H1 (cell line): ENCODE results near the gene ZFHX2. TPM values are rescaled to one million over a fixed set of nuclear protein-coding genes. Genes with fewer than 3 reads are reported as not detected.

ENCODE experiments used
- ATF3 ChIP-seq: IDR thresholded peaks from 2 replicates; pipeline ENCODE4 v1.6.1; 2011; ENCODE audit warnings: low read depth, mild to moderate bottlenecking, low read length; ENCODE audit not compliant: insufficient read depth
- CREB1 ChIP-seq: IDR thresholded peaks from 2 replicates; pipeline ENCODE4 v1.6.1; 2012; ENCODE audit warnings: inconsistent platforms
- CTBP2 ChIP-seq: IDR thresholded peaks from 2 replicates; pipeline ENCODE4 v1.7.0; 2011; ENCODE audit warnings: borderline replicate concordance, mild to moderate bottlenecking, moderate library complexity, mixed read lengths, low read length; ENCODE audit not compliant: insufficient read depth, insufficient read length
- EZH2 ChIP-seq: fragments of 200-600 bp; sonication (generic); IDR thresholded peaks from 2 replicates; pipeline ENCODE4 v1.7.1; 2012; ENCODE audit warnings: low read depth, mild to moderate bottlenecking, moderate library complexity, low read length, inconsistent platforms; ENCODE audit not compliant: severe bottlenecking
- KDM1A ChIP-seq: fragments of 200-600, 300-600 bp; sonication (generic); IDR thresholded peaks from 2 replicates; pipeline ENCODE4 v1.7.1; 2016; ENCODE audit warnings: mild to moderate bottlenecking, low read length, borderline replicate concordance
- POLR2AphosphoS5 ChIP-seq: IDR thresholded peaks from 2 replicates; pipeline ENCODE4 v1.6.1; 2011; ENCODE audit warnings: low read depth, low read length
- POU5F1 ChIP-seq: IDR thresholded peaks from 2 replicates; pipeline ENCODE4 v1.6.1; 2011; ENCODE audit warnings: low read depth, mild to moderate bottlenecking, low read length, moderate library complexity
- RFX5 ChIP-seq: IDR thresholded peaks from 2 replicates; pipeline ENCODE4 v1.6.1; 2011; ENCODE audit warnings: low read depth, low read length, improper control_type of control experiment, borderline replicate concordance
- RXRA ChIP-seq: IDR thresholded peaks from 2 replicates; pipeline ENCODE4 v1.6.1; 2011; ENCODE audit warnings: low read depth, mild to moderate bottlenecking, low read length, moderate library complexity; ENCODE audit not compliant: insufficient read depth
- SP1 ChIP-seq: IDR thresholded peaks from 2 replicates; pipeline ENCODE4 v1.6.1; 2011; ENCODE audit warnings: low read depth, low read length
- SUZ12 ChIP-seq: fragments of 200-600 bp; sonication (generic); IDR thresholded peaks from 2 replicates; pipeline ENCODE4 v1.6.1; 2012; ENCODE audit warnings: mild to moderate bottlenecking, inconsistent platforms, low read length, moderate library complexity, mixed read lengths
- TAF1 ChIP-seq: IDR thresholded peaks from 2 replicates; pipeline ENCODE4 v1.6.1; 2011; ENCODE audit warnings: mild to moderate bottlenecking, low read depth, low read length
- TCF12 ChIP-seq: IDR thresholded peaks from 2 replicates; pipeline ENCODE4 v1.6.1; 2011; ENCODE audit warnings: low read depth, mild to moderate bottlenecking, low read length
- TEAD4 ChIP-seq: IDR thresholded peaks from 2 replicates; pipeline ENCODE4 v1.6.1; 2012; ENCODE audit warnings: low read depth, low read length, inconsistent platforms, mixed read lengths
- polyA plus RNA-seq, 7 experiments: library from polyadenylated mRNA; depleted of rRNA in 3 of 7; stranded (reverse) in 5 of 7; unstranded in 2 of 7; fragments of >200 nt in 5 of 7; fragments of 200-250 nt in 2 of 7; gene quantifications; 1 replicate in 5 of 7; 2 replicates in 1 of 7; 4 replicates in 1 of 7; pipeline versions ENCODE4 v1.2.1 to v1.2.3, GENCODE V29; 2011 to 2013; ENCODE audit warnings: missing spikeins in 2 of 7, mixed read lengths in 2 of 7
- total RNA-seq: library from RNA; stranded (reverse); fragmentation: NEBNext Ultra II Directional; extraction: Animal tissue kit (Norgen Biotek cat#: 25700); gene quantifications from 2 replicates; pipeline ENCODE4 v1.2.1, GENCODE V29; 2021

Gene ZFHX2
- total and polyA plus RNA-seq, 2 of the 8 experiments (the other 6 are each of a cell fraction or from before 2014, with no cell fraction given), result 2.7 to 27.0 TPM

- TF ChIP-seq TCF12 (no peak), POU5F1 (no peak), CREB1 (peak; percentile 85), SP1 (no peak), CTBP2 (no peak), RFX5 (no peak), SUZ12 (no peak), RXRA (no peak), TEAD4 (peak; percentile 73), KDM1A (no peak), ATF3 (no peak), EZH2 (no peak), TAF1 (peak; percentile 51; the same call in 1 of the 2 replicates), POLR2AphosphoS5 (peak; percentile 73)
Measured at GRCh38 chr14:23548351-23549318, 2.9 kb downstream of the ZFHX2 start (continued).
